ENCODE results near the gene OIP5. TPM values are rescaled to one million over a fixed set of nuclear protein-coding genes. Genes with fewer than 3 reads are reported as not detected.
"Not testable (repeated sequence)": the region's sequence is repeated elsewhere in the genome, so short reads cannot be mapped to it uniquely, and the experiment has no call there.

OIP5 gene
- total and polyA plus RNA-seq, 8 donors, result 0.17 to 0.56 (median 0.29) TPM

GRCh38 chr15:41263891-41264351 is 68.5 kb downstream of the OIP5 start:
- H3K4me3 ChIP-seq, result no peak overlapping the region
- no peaks in the 10 kb centered on the region for H3K27me3 ChIP-seq
- H3K4me1 ChIP-seq, result peaks cover 9 to 13% (median 11%) of the 10 kb centered on the region in 3 donors
- 80 to 81% methylated on average over 6 of the region's 6 CpGs for WGBS, 2 donors
- TF ChIP-seq CTCF (IDR thresholded peaks at IDR 0.05), result no peak
- no peak for DNase-seq
- FAIRE-seq, result no peak
- H3K9me3 ChIP-seq, result no peaks in the 10 kb centered on the region
- no peak overlapping the region for H3K27ac ChIP-seq
- peaks cover 0 to 35% (median 0%) of the 10 kb centered on the region in 3 donors for H3K36me3 ChIP-seq
- intact Hi-C loops (cut with DNase I), result no loop called here
- ATAC-seq, result no peak

- Histone ChIP-seq H3K36me3 (peaks cover 0 to 35% (median 0%) of the 10 kb centered on the region in 3 donors), H3K4me1 (peaks cover 13 to 24% (median 22%) of the 10 kb centered on the region in 3 donors), H3K9me3 (no peaks in the 10 kb centered on the region), H3K27ac (no peak overlapping the region), H3K4me3 (no peak overlapping the region), H3K27me3 (no peaks in the 10 kb centered on the region)
- TF ChIP-seq CTCF (IDR thresholded peaks at IDR 0.05), result no peak
- intact Hi-C loops (cut with DNase I), result no loop called here
- 92% methylated on average over 8 of the region's 8 CpGs for WGBS, 2 donors
- DNase-seq (no peak), ATAC-seq (no peak), FAIRE-seq (no peak)
These were observed 69.8 kb downstream of the OIP5 start for GRCh38 chr15:41262571-41262970.

- Histone ChIP-seq H3K36me3 (peaks cover 0 to 25% (median 0%) of the 10 kb centered on the region in 3 donors), H3K4me1 (peaks cover 23 to 41% (median 29%) of the 10 kb centered on the region in 3 donors)
- H3K4me3 ChIP-seq; intact Hi-C loops (cut with DNase I); H3K27me3 ChIP-seq; H3K9me3 ChIP-seq; FAIRE-seq; DNase-seq; H3K27ac ChIP-seq; ATAC-seq: not testable (repeated sequence)
- 95 to 96% methylated on average over 7 of the region's 7 CpGs for WGBS, 2 donors
These were observed 71.5 kb downstream of the OIP5 start for GRCh38 chr15:41260924-41261323.

GRCh38 chr15:41259546-41260189 is 72.7 kb downstream of the OIP5 start:
- FAIRE-seq, result no peak
- TF ChIP-seq CTCF (IDR thresholded peaks at IDR 0.05), result no peak
- intact Hi-C loops (cut with DNase I), result no loop called here
- no peaks in the 10 kb centered on the region for H3K9me3 ChIP-seq
- no peaks in the 10 kb centered on the region for H3K27me3 ChIP-seq
- no peak overlapping the region for H3K4me3 ChIP-seq
- H3K4me1 ChIP-seq, result peaks cover 26 to 44% (median 32%) of the 10 kb centered on the region in 3 donors
- peaks cover 0 to 17% (median 0%) of the 10 kb centered on the region in 3 donors for H3K36me3 ChIP-seq
- peak in 3 of 4 donors; percentile 20 to 52 (median 45) for ATAC-seq
- peak in 3 of 6 donors; percentile 31 to 54 (median 33) for DNase-seq
- 53 to 59% methylated on average over 12 of the region's 12 CpGs for WGBS, 2 donors
- H3K27ac ChIP-seq, result peak overlapping the region; percentile 16 to 58 (median 41)

Other genes with a start within 250 kb of the OIP5 start
- 10 to 100 TPM in 3 of 6 donors, 1 to 10 TPM in 3; 6.8 to 11.7 (median 9.1) TPM for gene INO80, start 216.3 kb downstream of the OIP5 start, total RNA-seq
- gene INO80, start 216.3 kb downstream of the OIP5 start, polyA plus RNA-seq, result 1 to 10 TPM; 4.7 to 5.5 TPM
- not detected for gene EXD1, start 101.8 kb downstream of the OIP5 start, total RNA-seq
- gene EXD1, start 101.8 kb downstream of the OIP5 start, polyA plus RNA-seq, result not detected
- 10 to 100 TPM; 59.5 to 79.1 (median 73.3) TPM for gene CHP1, start 101.3 kb downstream of the OIP5 start, total RNA-seq
- 10 to 100 TPM; 23.2 to 27.6 TPM for gene CHP1, start 101.3 kb downstream of the OIP5 start, polyA plus RNA-seq
- gene NUSAP1, start 290 bp upstream of the OIP5 start, total RNA-seq, result 1 to 10 TPM in 3 of 6 donors, under 1 TPM in 3; 0.37 to 5.6 (median 1.2) TPM
- gene NUSAP1, start 290 bp upstream of the OIP5 start, polyA plus RNA-seq, result 1 to 10 TPM in 1 of 2 donors, under 1 TPM in 1; 0.95 to 2.1 TPM
- gene NDUFAF1, start 69.9 kb upstream of the OIP5 start, total RNA-seq, result 1 to 10 TPM; 4.6 to 9.8 (median 7.3) TPM
- gene NDUFAF1, start 69.9 kb upstream of the OIP5 start, polyA plus RNA-seq, result 1 to 10 TPM; 5.1 to 9.1 TPM
- gene RTF1, start 84.5 kb upstream of the OIP5 start, total RNA-seq, result 10 to 100 TPM in 3 of 6 donors, 1 to 10 TPM in 3; 9.0 to 16.1 (median 10.3) TPM
- gene RTF1, start 84.5 kb upstream of the OIP5 start, polyA plus RNA-seq, result 10 to 100 TPM in 1 of 2 donors, 1 to 10 TPM in 1; 7.9 to 17.3 TPM
- 1 to 10 TPM in 4 of 6 donors, under 1 TPM in 2; 0.64 to 2.8 (median 1.1) TPM for gene ITPKA, start 161.3 kb upstream of the OIP5 start, total RNA-seq
- gene ITPKA, start 161.3 kb upstream of the OIP5 start, polyA plus RNA-seq, result 1 to 10 TPM in 1 of 2 donors, under 1 TPM in 1; 0.84 to 1.3 TPM
- gene LTK, start 181.2 kb upstream of the OIP5 start, total RNA-seq, result under 1 TPM; 0.17 to 0.41 (median 0.26) TPM
- gene LTK, start 181.2 kb upstream of the OIP5 start, polyA plus RNA-seq, result under 1 TPM; 0.19 to 0.63 TPM
- gene RPAP1, start 211.7 kb upstream of the OIP5 start, total RNA-seq, result 10 to 100 TPM; 11.2 to 24.1 (median 17.8) TPM
- 10 to 100 TPM; 10.6 to 16.9 TPM for gene RPAP1, start 211.7 kb upstream of the OIP5 start, polyA plus RNA-seq
- gene TYRO3, start 226.6 kb upstream of the OIP5 start, total RNA-seq, result 10 to 100 TPM in 4 of 6 donors, 1 to 10 TPM in 2; 8.5 to 14.4 (median 11.1) TPM
- gene TYRO3, start 226.6 kb upstream of the OIP5 start, polyA plus RNA-seq, result 1 to 10 TPM; 7.3 to 8.1 TPM